Naive thymus-derived CD4-positive, alpha-beta T cell (primary cell): ENCODE results near the gene C6orf120. TPM values are rescaled to one million over a fixed set of nuclear protein-coding genes. Genes with fewer than 3 reads are reported as not detected.

ENCODE experiments used
- ATAC-seq: fragments of 150-1000 bp; cut with Tn5 transposase; 2 replicates; pipeline ENCODE4 v1.10.0; 2021; ENCODE audit warnings: mild to moderate bottlenecking, moderate library complexity
- CTCF ChIA-PET: fragments of 350-600 bp; sonication (Branson Sonifier 250); formaldehyde crosslinking; loops from one replicate; lab custom pipeline; 2021; ENCODE audit warnings: antibody characterized with exemption; lab: Charles Lee
- POLR2A ChIA-PET: fragments of 350-600 bp; sonication (Branson Sonifier 250); formaldehyde crosslinking; loops from one replicate; lab custom pipeline; 2021; ENCODE audit warnings: antibody characterized with exemption, inconsistent platforms; lab: Charles Lee
- DNase-seq, 9 donors: peaks; one replicate each; pipeline versions ENCODE4 v3.0.0 to v3.0.0-alpha.2; 2020 to 2022; ENCODE audit warnings: mixed read lengths in 1 of 9
- H3K27ac ChIP-seq: one replicate; pipeline ENCODE4 v1.7.0; 2013; ENCODE audit warnings: mild to moderate bottlenecking, low read depth, low read length, moderate library complexity
- H3K27me3 ChIP-seq, 2 donors: one replicate each; pipeline ENCODE4 v1.7.0; 2013; ENCODE audit warnings: low read length in 2 of 2, mild to moderate bottlenecking in 2 of 2, moderate library complexity in 2 of 2; ENCODE audit not compliant: control insufficient read depth in 2 of 2, insufficient read depth in 2 of 2
- H3K36me3 ChIP-seq, 3 experiments: 1 replicate in 2 of 3; 2 replicates in 1 of 3; pipeline ENCODE4 v1.7.0; 2013; ENCODE audit warnings: low read length in 3 of 3, mild to moderate bottlenecking in 3 of 3, moderate library complexity in 1 of 3; ENCODE audit not compliant: insufficient read depth in 3 of 3, control insufficient read depth in 2 of 3
- H3K4me1 ChIP-seq, 2 donors: one replicate each; pipeline ENCODE4 v1.7.0; 2013; ENCODE audit warnings: low read length in 2 of 2, mild to moderate bottlenecking in 2 of 2, moderate library complexity in 1 of 2; ENCODE audit not compliant: control insufficient read depth in 2 of 2, insufficient read depth in 2 of 2
- H3K4me3 ChIP-seq: 2 replicates; pipeline ENCODE4 v1.7.0; 2013; ENCODE audit warnings: mild to moderate bottlenecking, low read length
- H3K9me3 ChIP-seq, 3 experiments: 1 replicate in 2 of 3; 2 replicates in 1 of 3; pipeline ENCODE4 v1.7.0; 2013; ENCODE audit warnings: low read length in 3 of 3; ENCODE audit not compliant: control insufficient read depth in 2 of 3
- H3K27ac Mint-ChIP-seq, 9 donors: one replicate each; pipeline ENCODE4 v1.8.0; 2020 to 2022; ENCODE audit warnings: mixed read lengths in 9 of 9, mild to moderate bottlenecking in 8 of 9, moderate library complexity in 5 of 9, inconsistent platforms in 2 of 9
- H3K27me3 Mint-ChIP-seq, 5 donors: one replicate each; pipeline ENCODE4 v1.8.0; 2021 to 2022; ENCODE audit warnings: mixed read lengths in 5 of 5, mild to moderate bottlenecking in 1 of 5
- H3K36me3 Mint-ChIP-seq, 5 donors: one replicate each; pipeline ENCODE4 v1.8.0; 2020 to 2022; ENCODE audit warnings: mixed read lengths in 5 of 5, mild to moderate bottlenecking in 3 of 5, inconsistent platforms in 1 of 5
- H3K4me1 Mint-ChIP-seq, 7 donors: one replicate each; pipeline ENCODE4 v1.8.0; 2020 to 2022; ENCODE audit warnings: mixed read lengths in 7 of 7, mild to moderate bottlenecking in 3 of 7, inconsistent platforms in 1 of 7
- H3K4me3 Mint-ChIP-seq, 10 donors: one replicate each; pipeline ENCODE4 v1.8.0; 2020 to 2022; ENCODE audit warnings: mild to moderate bottlenecking in 10 of 10, mixed read lengths in 10 of 10, moderate library complexity in 6 of 10, inconsistent platforms in 2 of 10
- H3K9me3 Mint-ChIP-seq, 11 donors: one replicate each; pipeline ENCODE4 v1.8.0; 2020 to 2022; ENCODE audit warnings: mixed read lengths in 11 of 11, mild to moderate bottlenecking in 4 of 11, inconsistent platforms in 1 of 11, moderate library complexity in 1 of 11
- intact Hi-C, 2 donors: fragments of 100-400 bp; cut with micrococcal nuclease; formaldehyde crosslinking; loops; one replicate each; pipeline ENCODE4 v1.15.1; 2023
- polyA plus RNA-seq, 2 donors: library from polyadenylated mRNA; unstranded; fragments of 300-500 nt; fragmentation: Illumina TruSeq; gene quantifications; one replicate each; pipeline ENCODE4 v1.2.3, GENCODE V29; 2021
- total RNA-seq, 6 experiments: library from RNA in 5 of 6; stranded (reverse) in 5 of 6; gene quantifications; 1 replicate in 5 of 6; 2 replicates in 1 of 6; pipeline ENCODE4 v1.2.3 and lab custom pipeline; 2021 to 2026

Gene C6orf120
- total and polyA plus RNA-seq, 7 experiments from 2014 or later: 8.7 to 38.1 (median 18.0) TPM

GRCh38 chr6:169675011-169675410, 26.9 kb upstream of the C6orf120 start:
- DNase-seq: no peak
- Mint-ChIP-seq H3K27me3 (no peaks in the 10 kb centered on the region), H3K4me1 (peaks cover 0 to 4% (median under 1%) of the 10 kb centered on the region in 7 donors), H3K9me3 (peaks cover 0 to 6% (median 0%) of the 10 kb centered on the region in 11 donors), H3K4me3 (no peak overlapping the region), H3K36me3 (peaks cover 1 to 58% (median 29%) of the 10 kb centered on the region in 5 donors), H3K27ac (no peak overlapping the region)
- Histone ChIP-seq H3K4me3 (no peak overlapping the region), H3K9me3 (no peaks in the 10 kb centered on the region), H3K27ac (no peak overlapping the region), H3K4me1 (no peaks in the 10 kb centered on the region), H3K27me3 (no peaks in the 10 kb centered on the region), H3K36me3 (peaks cover 0 to 13% (median 0%) of the 10 kb centered on the region in 3 experiments)
- ChIA-PET CTCF (interaction anchor here (0.6 kb wide), 1 partner anchor 15 kb away, joined by 3 read pairs; no protein-coding TSS in a partner anchor), POLR2A (no interaction called here)
- ATAC-seq: no peak
- intact Hi-C loops: no loop called here

- ChIA-PET CTCF (no interaction called here), POLR2A (no interaction called here)
- H3K36me3 ChIP-seq: peaks cover 0 to 12% (median 0%) of the 10 kb centered on the region in 3 experiments
- Mint-ChIP-seq H3K27ac (no peak overlapping the region), H3K27me3 (no peaks in the 10 kb centered on the region), H3K4me3 (no peak overlapping the region), H3K36me3 (peaks cover 11 to 70% (median 49%) of the 10 kb centered on the region in 5 donors), H3K4me1 (peaks cover 0 to 1% (median 0%) of the 10 kb centered on the region in 7 donors), H3K9me3 (peaks cover 0 to 19% (median 4%) of the 10 kb centered on the region in 11 donors)
- no peaks in the 10 kb centered on the region for H3K4me1 ChIP-seq
- H3K4me3 ChIP-seq: no peak overlapping the region
- no peaks in the 10 kb centered on the region for H3K9me3 ChIP-seq
- DNase-seq (no peak), ATAC-seq (no peak)
- no peaks in the 10 kb centered on the region for H3K27me3 ChIP-seq
- intact Hi-C loops: no loop called here
- H3K27ac ChIP-seq: no peak overlapping the region
These were observed 24.8 kb upstream of the C6orf120 start for GRCh38 chr6:169677096-169677495.

- Mint-ChIP-seq H3K4me3 (no peak overlapping the region), H3K27ac (no peak overlapping the region), H3K27me3 (no peaks in the 10 kb centered on the region), H3K36me3 (peaks cover 15 to 75% (median 61%) of the 10 kb centered on the region in 5 donors), H3K9me3 (peaks cover 0 to 21% (median 4%) of the 10 kb centered on the region in 11 donors), H3K4me1 (peaks cover 0 to 8% (median 3%) of the 10 kb centered on the region in 7 donors)
- ChIA-PET POLR2A (no interaction called here), CTCF (no interaction called here)
- H3K9me3 ChIP-seq: no peaks in the 10 kb centered on the region
- no peak for ATAC-seq
- no peaks in the 10 kb centered on the region for H3K27me3 ChIP-seq
- intact Hi-C loops: no loop called here
- no peaks in the 10 kb centered on the region for H3K4me1 ChIP-seq
- peaks cover 0 to 15% (median 0%) of the 10 kb centered on the region in 3 experiments for H3K36me3 ChIP-seq
- H3K4me3 ChIP-seq: no peak overlapping the region
- no peak for DNase-seq
- no peak overlapping the region for H3K27ac ChIP-seq
These were observed 23.6 kb upstream of the C6orf120 start for GRCh38 chr6:169678342-169678741.

GRCh38 chr6:169684056-169684455, 17.9 kb upstream of the C6orf120 start:
- Mint-ChIP-seq H3K4me1 (peaks cover 0 to 11% (median 5%) of the 10 kb centered on the region in 7 donors), H3K27ac (no peak overlapping the region), H3K36me3 (peaks cover 20 to 91% (median 83%) of the 10 kb centered on the region in 5 donors), H3K4me3 (no peak overlapping the region), H3K9me3 (peaks cover 3 to 35% (median 20%) of the 10 kb centered on the region in 11 donors), H3K27me3 (no peaks in the 10 kb centered on the region)
- ATAC-seq: no peak
- Histone ChIP-seq H3K27ac (no peak overlapping the region), H3K4me3 (no peak overlapping the region), H3K9me3 (peaks cover 0 to 12% (median 4%) of the 10 kb centered on the region in 3 experiments), H3K27me3 (no peaks in the 10 kb centered on the region), H3K4me1 (no peaks in the 10 kb centered on the region), H3K36me3 (peaks cover 0 to 30% (median 5%) of the 10 kb centered on the region in 3 experiments)
- POLR2A ChIA-PET: no interaction called here
- DNase-seq: no peak
- CTCF ChIA-PET: no interaction called here
- intact Hi-C loops: no loop called here

- no peak for DNase-seq
- H3K4me3 ChIP-seq: no peak overlapping the region
- H3K4me1 ChIP-seq: no peaks in the 10 kb centered on the region
- Mint-ChIP-seq H3K4me3 (no peak overlapping the region), H3K27ac (no peak overlapping the region), H3K9me3 (peaks cover 3 to 28% (median 19%) of the 10 kb centered on the region in 11 donors), H3K36me3 (peaks cover 14 to 89% (median 78%) of the 10 kb centered on the region in 5 donors), H3K27me3 (no peaks in the 10 kb centered on the region), H3K4me1 (peaks cover 0 to 14% (median 10%) of the 10 kb centered on the region in 7 donors)
- H3K9me3 ChIP-seq: peaks cover 0 to 12% (median 4%) of the 10 kb centered on the region in 3 experiments
- H3K27me3 ChIP-seq: no peaks in the 10 kb centered on the region
- intact Hi-C loops: no loop called here
- peaks cover 0 to 30% (median 5%) of the 10 kb centered on the region in 3 experiments for H3K36me3 ChIP-seq
- POLR2A ChIA-PET: interaction anchor here (0.6 kb wide), 1 partner anchor 66 kb away, joined by 3 read pairs; the partner anchor contains the start of genes DYNLT2 and ERMARD
- no peak for ATAC-seq
- H3K27ac ChIP-seq: no peak overlapping the region
- CTCF ChIA-PET: no interaction called here
These were observed 16.1 kb upstream of the C6orf120 start for GRCh38 chr6:169685860-169686259.

- Histone ChIP-seq H3K36me3 (peaks cover 0 to 15% (median 5%) of the 10 kb centered on the region in 3 experiments), H3K4me3 (no peak overlapping the region), H3K27ac (no peak overlapping the region), H3K4me1 (no peaks in the 10 kb centered on the region), H3K9me3 (peaks cover 0 to 12% (median 4%) of the 10 kb centered on the region in 3 experiments), H3K27me3 (no peaks in the 10 kb centered on the region)
- H3K27ac Mint-ChIP-seq: no peak overlapping the region
- peaks cover 7 to 40% (median 25%) of the 10 kb centered on the region in 11 donors for H3K9me3 Mint-ChIP-seq
- peaks cover 15 to 78% (median 70%) of the 10 kb centered on the region in 5 donors for H3K36me3 Mint-ChIP-seq
- CTCF ChIA-PET: interaction anchor here (0.6 kb wide), 1 partner anchor 28 kb away, joined by 4 read pairs; no protein-coding TSS in a partner anchor
- ATAC-seq: no peak
- H3K4me1 Mint-ChIP-seq: peaks cover 2 to 10% (median 5%) of the 10 kb centered on the region in 7 donors
- intact Hi-C loops: no loop called here
- no peaks in the 10 kb centered on the region for H3K27me3 Mint-ChIP-seq
- POLR2A ChIA-PET: interaction anchor here (1.2 kb wide), 1 partner anchor 34 kb away, joined by 3 read pairs; no protein-coding TSS in a partner anchor
- no peak overlapping the region for H3K4me3 Mint-ChIP-seq
- no peak for DNase-seq
These were observed 12.6 kb upstream of the C6orf120 start for GRCh38 chr6:169689287-169689686.
